ENCODE results near the gene ZNF296.

DNA sequence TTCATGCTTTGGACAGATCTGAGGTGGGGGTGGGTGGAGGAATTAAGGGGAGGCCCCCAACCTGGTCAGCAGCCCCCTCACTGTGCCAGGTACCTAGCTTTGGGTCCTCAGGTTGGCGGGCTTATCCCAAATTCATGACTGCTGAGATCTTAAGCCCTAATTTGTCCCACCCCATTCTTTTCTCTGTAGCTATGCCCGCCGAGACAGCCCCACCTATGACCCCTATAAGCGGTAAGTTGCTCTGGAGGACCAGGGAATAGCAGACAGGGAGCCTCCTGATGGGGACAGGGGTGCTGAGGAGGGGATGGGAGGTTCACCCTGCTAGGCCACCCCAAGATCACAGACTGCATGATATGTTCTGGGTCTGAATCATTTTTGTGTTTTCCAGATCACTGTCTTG is 14.3 kb downstream of the ZNF296 start:
- TF ChIP-seq SPI1 (IDR thresholded peaks at IDR 0.05; ENCODE audit: borderline replicate concordance, low read depth), result no peak
- TF ChIP-seq, protein P1, sequence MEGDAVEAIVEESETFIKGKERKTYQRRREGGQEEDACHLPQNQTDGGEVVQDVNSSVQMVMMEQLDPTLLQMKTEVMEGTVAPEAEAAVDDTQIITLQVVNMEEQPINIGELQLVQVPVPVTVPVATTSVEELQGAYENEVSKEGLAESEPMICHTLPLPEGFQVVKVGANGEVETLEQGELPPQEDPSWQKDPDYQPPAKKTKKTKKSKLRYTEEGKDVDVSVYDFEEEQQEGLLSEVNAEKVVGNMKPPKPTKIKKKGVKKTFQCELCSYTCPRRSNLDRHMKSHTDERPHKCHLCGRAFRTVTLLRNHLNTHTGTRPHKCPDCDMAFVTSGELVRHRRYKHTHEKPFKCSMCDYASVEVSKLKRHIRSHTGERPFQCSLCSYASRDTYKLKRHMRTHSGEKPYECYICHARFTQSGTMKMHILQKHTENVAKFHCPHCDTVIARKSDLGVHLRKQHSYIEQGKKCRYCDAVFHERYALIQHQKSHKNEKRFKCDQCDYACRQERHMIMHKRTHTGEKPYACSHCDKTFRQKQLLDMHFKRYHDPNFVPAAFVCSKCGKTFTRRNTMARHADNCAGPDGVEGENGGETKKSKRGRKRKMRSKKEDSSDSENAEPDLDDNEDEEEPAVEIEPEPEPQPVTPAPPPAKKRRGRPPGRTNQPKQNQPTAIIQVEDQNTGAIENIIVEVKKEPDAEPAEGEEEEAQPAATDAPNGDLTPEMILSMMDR (IDR thresholded peaks at IDR 0.05; ENCODE audit: insufficient read depth, low read length), result no peak
- no peak for TF ChIP-seq POLR2AphosphoS5 (IDR thresholded peaks at IDR 0.05; ENCODE audit: low read depth)

Measured in HL-60 (cell line).